CD14-positive monocyte (primary cell): ENCODE data around the gene SLCO3A1. TPM values are rescaled to one million over a fixed set of nuclear protein-coding genes. Genes with fewer than 3 reads are reported as not detected.

Experiments
- DNase-seq, 3 donors: peaks; one replicate each; pipeline ENCODE4 v3.0.0-alpha.2; 2011 to 2022
- H2AFZ ChIP-seq: 2 replicates; pipeline ENCODE4 v1.6.0; 2012; ENCODE audit warnings: mild to moderate bottlenecking, low read depth, low read length, inconsistent platforms; ENCODE audit not compliant: insufficient read depth, poor library complexity, severe bottlenecking
- H3K27ac ChIP-seq, 2 donors: 1 replicate in 1 of 2; 2 replicates in 1 of 2; pipeline ENCODE4 v1.5.1; 2012 to 2013; ENCODE audit warnings: low read length in 2 of 2, control low read depth in 1 of 2, inconsistent platforms in 1 of 2, low read depth in 1 of 2, mild to moderate bottlenecking in 1 of 2
- H3K27me3 ChIP-seq, 2 donors: one replicate each; pipeline versions ENCODE4 v1.6.0 to v1.6.1; 2011 to 2013; ENCODE audit warnings: low read length in 2 of 2; ENCODE audit not compliant: control insufficient read depth in 2 of 2, insufficient read depth in 2 of 2
- H3K36me3 ChIP-seq, 2 donors: replicated peaks in 1 of 2; 1 replicate in 1 of 2; 2 replicates in 1 of 2; pipeline versions ENCODE4 v1.5.1 to v1.6.1; 2012 to 2013; ENCODE audit warnings: low read length in 2 of 2, control low read depth in 1 of 2, inconsistent platforms in 1 of 2, mild to moderate bottlenecking in 1 of 2; ENCODE audit not compliant: insufficient read depth in 2 of 2, control insufficient read depth in 1 of 2
- H3K4me1 ChIP-seq, 2 donors: 1 replicate in 1 of 2; 2 replicates in 1 of 2; pipeline versions ENCODE4 v1.5.1 to v1.6.1; 2012 to 2013; ENCODE audit warnings: low read length in 2 of 2, control low read depth in 1 of 2, inconsistent platforms in 1 of 2, mild to moderate bottlenecking in 1 of 2, moderate library complexity in 1 of 2; ENCODE audit not compliant: insufficient read depth in 2 of 2, control insufficient read depth in 1 of 2
- H3K4me2 ChIP-seq: replicated peaks from 2 replicates; pipeline ENCODE3; 2012; ENCODE audit warnings: low read length, moderate library complexity, mild to moderate bottlenecking; ENCODE audit not compliant: poor library complexity, severe bottlenecking; ENCODE audit errors: extremely low read depth
- H3K4me3 ChIP-seq, 3 experiments: fragments of 200-600 bp in 1 of 3; sonication (generic) in 1 of 3; replicated peaks in 1 of 3; 1 replicate in 2 of 3; 2 replicates in 1 of 3; pipeline ENCODE4 v1.5.1; 2011 to 2013; ENCODE audit warnings: low read length in 3 of 3, mild to moderate bottlenecking in 3 of 3, control low read depth in 2 of 3, low read depth in 2 of 3, inconsistent platforms in 1 of 3, moderate library complexity in 1 of 3
- H3K79me2 ChIP-seq: 2 replicates; pipeline ENCODE4 v1.6.0; 2012; ENCODE audit warnings: mild to moderate bottlenecking, control low read depth, inconsistent platforms, low read length, moderate library complexity; ENCODE audit not compliant: insufficient read depth
- H3K9ac ChIP-seq: 2 replicates; pipeline ENCODE4 v1.6.0; 2017; ENCODE audit warnings: low read length, mild to moderate bottlenecking; ENCODE audit not compliant: insufficient read depth, poor library complexity, severe bottlenecking
- H3K9me3 ChIP-seq, 2 donors: replicated peaks in 1 of 2; 1 replicate in 1 of 2; 2 replicates in 1 of 2; pipeline versions ENCODE4 v1.5.1 to v1.6.1; 2012 to 2013; ENCODE audit warnings: low read length in 2 of 2, control low read depth in 1 of 2; ENCODE audit not compliant: control insufficient read depth in 1 of 2, insufficient read depth in 1 of 2
- H4K20me1 ChIP-seq: 2 replicates; pipeline ENCODE4 v1.6.0; 2012; ENCODE audit warnings: mild to moderate bottlenecking, low read length, control low read depth, moderate library complexity; ENCODE audit not compliant: insufficient read depth
- H3K27ac Mint-ChIP-seq, 7 donors: one replicate each; pipeline ENCODE4 v1.8.0; 2020; ENCODE audit warnings: mild to moderate bottlenecking in 7 of 7, mixed read lengths in 7 of 7, moderate library complexity in 6 of 7, inconsistent platforms in 2 of 7
- H3K27me3 Mint-ChIP-seq, 3 donors: one replicate each; pipeline ENCODE4 v1.8.0; 2021 to 2022; ENCODE audit warnings: low read depth in 3 of 3, mild to moderate bottlenecking in 3 of 3, mixed read lengths in 3 of 3, moderate library complexity in 3 of 3, inconsistent platforms in 1 of 3
- H3K36me3 Mint-ChIP-seq, 2 donors: one replicate each; pipeline ENCODE4 v1.8.0; 2020; ENCODE audit warnings: mixed read lengths in 2 of 2, inconsistent platforms in 1 of 2, mild to moderate bottlenecking in 1 of 2
- H3K4me1 Mint-ChIP-seq: one replicate; pipeline ENCODE4 v1.8.0; 2020; ENCODE audit warnings: mild to moderate bottlenecking, mixed read lengths
- H3K4me3 Mint-ChIP-seq, 2 donors: one replicate each; pipeline ENCODE4 v1.8.0; 2020; ENCODE audit warnings: mild to moderate bottlenecking in 2 of 2, mixed read lengths in 2 of 2, moderate library complexity in 1 of 2
- H3K9me3 Mint-ChIP-seq, 7 donors: one replicate each; pipeline ENCODE4 v1.8.0; 2020 to 2022; ENCODE audit warnings: mixed read lengths in 7 of 7, mild to moderate bottlenecking in 6 of 7, moderate library complexity in 6 of 7, inconsistent platforms in 2 of 7
- whole genome bisulfite sequencing: methylation state at CpG from one replicate; pipeline ENCODE4 v1.1.5; 2013; ENCODE audit warnings: missing lambda C conversion rate; ENCODE audit not compliant: insufficient coverage; 5-methylcytosine and 5-hydroxymethylcytosine counted together
- intact Hi-C, 2 donors: fragments of 100-400 bp; cut with micrococcal nuclease; formaldehyde crosslinking; loops; one replicate each; pipeline versions ENCODE4 v1.15.0 to v1.15.1; 2023
- polyA plus RNA-seq, 3 donors: library from polyadenylated mRNA; depleted of rRNA in 1 of 3; unstranded in 2 of 3; stranded (reverse) in 1 of 3; fragments of 300-500 nt in 2 of 3; fragments of >200 nt in 1 of 3; fragmentation: Illumina TruSeq in 2 of 3; gene quantifications; 1 replicate in 2 of 3; 2 replicates in 1 of 3; pipeline ENCODE4 v1.2.3, GENCODE V29; 2012 to 2021
- TF ChIP-seq, protein P1 (sequence below): fragments of 200-600 bp; IDR thresholded peaks from one replicate; pipeline ENCODE4 v1.8.0; 2022; ENCODE audit warnings: antibody characterized with exemption, mild to moderate bottlenecking

The SLCO3A1 gene
- polyA plus RNA-seq, 3 donors = 53.7 to 76.2 (median 62.8) TPM

DNA sequence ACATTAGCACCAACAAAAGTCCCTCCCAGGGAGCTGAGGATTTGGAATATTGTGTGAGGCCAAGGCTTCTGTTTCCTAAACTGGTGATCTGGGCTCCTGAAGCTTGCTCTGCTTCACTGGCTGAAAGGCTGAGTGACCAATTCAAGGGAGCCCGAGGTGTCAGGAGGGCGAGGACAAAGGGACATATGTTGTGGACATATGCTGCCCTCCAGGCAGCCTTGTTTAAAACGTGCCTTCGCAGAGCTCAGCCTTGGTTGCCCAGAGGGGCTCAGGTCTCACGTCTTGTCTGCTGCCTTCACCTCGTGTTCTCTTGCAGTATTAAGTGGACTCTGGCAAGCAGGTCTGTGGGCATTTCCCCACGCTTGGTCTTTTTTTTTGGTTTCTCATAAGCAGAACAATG, 7.0 kb downstream of the SLCO3A1 start:
- TF ChIP-seq, protein P1, sequence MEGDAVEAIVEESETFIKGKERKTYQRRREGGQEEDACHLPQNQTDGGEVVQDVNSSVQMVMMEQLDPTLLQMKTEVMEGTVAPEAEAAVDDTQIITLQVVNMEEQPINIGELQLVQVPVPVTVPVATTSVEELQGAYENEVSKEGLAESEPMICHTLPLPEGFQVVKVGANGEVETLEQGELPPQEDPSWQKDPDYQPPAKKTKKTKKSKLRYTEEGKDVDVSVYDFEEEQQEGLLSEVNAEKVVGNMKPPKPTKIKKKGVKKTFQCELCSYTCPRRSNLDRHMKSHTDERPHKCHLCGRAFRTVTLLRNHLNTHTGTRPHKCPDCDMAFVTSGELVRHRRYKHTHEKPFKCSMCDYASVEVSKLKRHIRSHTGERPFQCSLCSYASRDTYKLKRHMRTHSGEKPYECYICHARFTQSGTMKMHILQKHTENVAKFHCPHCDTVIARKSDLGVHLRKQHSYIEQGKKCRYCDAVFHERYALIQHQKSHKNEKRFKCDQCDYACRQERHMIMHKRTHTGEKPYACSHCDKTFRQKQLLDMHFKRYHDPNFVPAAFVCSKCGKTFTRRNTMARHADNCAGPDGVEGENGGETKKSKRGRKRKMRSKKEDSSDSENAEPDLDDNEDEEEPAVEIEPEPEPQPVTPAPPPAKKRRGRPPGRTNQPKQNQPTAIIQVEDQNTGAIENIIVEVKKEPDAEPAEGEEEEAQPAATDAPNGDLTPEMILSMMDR = no peak
- Histone ChIP-seq H3K79me2 (peaks cover 90% of the 10 kb centered on the region), H3K4me2 (peak overlapping the region; percentile 43), H3K9ac (peak overlapping the region; percentile 33), H2AFZ (no peak overlapping the region), H3K36me3 (peaks cover 2 to 10% of the 10 kb centered on the region in 2 donors), H4K20me1 (peaks cover 70% of the 10 kb centered on the region), H3K27me3 (no peaks in the 10 kb centered on the region), H3K4me3 (peak overlapping the region in 1 of 3 experiments; percentile 51), H3K27ac (peak overlapping the region; percentile 92 to 94), H3K9me3 (no peaks in the 10 kb centered on the region), H3K4me1 (peaks cover 97 to 99% of the 10 kb centered on the region in 2 donors)
- no peak for DNase-seq
- Mint-ChIP-seq H3K27ac (peak overlapping the region; percentile 90 to 99 (median 98)), H3K9me3 (peaks cover 0 to 2% (median 0%) of the 10 kb centered on the region in 7 donors), H3K4me1 (peaks cover 96% of the 10 kb centered on the region), H3K4me3 (peak overlapping the region in 1 of 2 donors; percentile 79), H3K36me3 (peaks cover 24 to 58% of the 10 kb centered on the region in 2 donors), H3K27me3 (no peaks in the 10 kb centered on the region)
- WGBS = 88% methylated on average over 7 of the region's 7 CpGs
- intact Hi-C loops = loop anchor here (5.0 to 10.0 kb wide), 2 partner anchors 54 to 82 kb away; no protein-coding TSS in a partner anchor

- peaks cover 97 to 99% of the 10 kb centered on the region in 2 donors for H3K4me1 ChIP-seq
- Mint-ChIP-seq H3K4me3 (peak overlapping the region; percentile 48 to 79), H3K36me3 (peaks cover 24 to 62% of the 10 kb centered on the region in 2 donors), H3K4me1 (peaks cover 96% of the 10 kb centered on the region), H3K27ac (peak overlapping the region; percentile 90 to 99 (median 98)), H3K27me3 (no peaks in the 10 kb centered on the region), H3K9me3 (peaks cover 0 to 2% (median 0%) of the 10 kb centered on the region in 7 donors)
- peaks cover 90% of the 10 kb centered on the region for H3K79me2 ChIP-seq
- no CpG with 5 or more reads among the region's 6 CpGs for WGBS
- H3K4me3 ChIP-seq = peak overlapping the region in 2 of 3 experiments; percentile 21 to 51
- peak; percentile 88 to 98 (median 97) for DNase-seq
- intact Hi-C loops = loop anchor here (5.0 to 10.0 kb wide), 2 partner anchors 54 to 81 kb away; no protein-coding TSS in a partner anchor
- H3K36me3 ChIP-seq = peaks cover 2 to 10% of the 10 kb centered on the region in 2 donors
- peak overlapping the region; percentile 60 for H3K9ac ChIP-seq
- peaks cover 70% of the 10 kb centered on the region for H4K20me1 ChIP-seq
- peak overlapping the region; percentile 92 to 94 for H3K27ac ChIP-seq
- H2AFZ ChIP-seq = no peak overlapping the region
- TF ChIP-seq, protein P1 = no peak
- H3K9me3 ChIP-seq = no peaks in the 10 kb centered on the region
- H3K4me2 ChIP-seq = peak overlapping the region; percentile 43
- no peaks in the 10 kb centered on the region for H3K27me3 ChIP-seq
Observed at GRCh38 chr15:91861223-91861622, 7.7 kb downstream of the SLCO3A1 start.
